ENCODE measurements around the gene RAB40AL. TPM values are rescaled to one million over a fixed set of nuclear protein-coding genes. Genes with fewer than 3 reads are reported as not detected.

Gene RAB40AL
- total RNA-seq, 4 donors from 2014 or later: 0.64 to 4.1 TPM; not detected in 2

DNA sequence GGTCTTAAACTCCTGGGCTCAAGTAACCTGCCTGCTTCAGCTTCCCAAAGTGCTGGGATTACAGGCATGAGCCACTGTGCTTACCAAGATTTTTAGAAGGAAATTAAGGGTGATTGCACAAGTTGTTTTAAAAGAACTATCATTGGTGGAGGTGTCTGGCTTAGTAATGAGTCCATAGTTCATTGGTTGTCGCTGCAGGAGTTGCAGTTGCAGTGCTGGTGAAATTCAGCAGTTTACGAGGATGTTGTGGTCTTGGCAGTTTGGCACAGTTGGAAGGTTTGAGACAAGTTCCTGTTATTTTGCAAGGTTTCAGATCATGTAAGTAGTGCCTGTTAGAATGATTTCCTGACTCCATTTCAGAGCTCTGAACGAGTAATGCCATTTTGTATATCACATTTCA lies 48.1 kb downstream of the RAB40AL start:
- TF ChIP-seq POLR2AphosphoS5 (IDR thresholded peaks at IDR 0.05): no peak
- TF ChIP-seq POLR2A (IDR thresholded peaks at IDR 0.05): no peak
- TF ChIP-seq EP300 (IDR thresholded peaks at IDR 0.05): no peak
- TF ChIP-seq, protein P1, sequence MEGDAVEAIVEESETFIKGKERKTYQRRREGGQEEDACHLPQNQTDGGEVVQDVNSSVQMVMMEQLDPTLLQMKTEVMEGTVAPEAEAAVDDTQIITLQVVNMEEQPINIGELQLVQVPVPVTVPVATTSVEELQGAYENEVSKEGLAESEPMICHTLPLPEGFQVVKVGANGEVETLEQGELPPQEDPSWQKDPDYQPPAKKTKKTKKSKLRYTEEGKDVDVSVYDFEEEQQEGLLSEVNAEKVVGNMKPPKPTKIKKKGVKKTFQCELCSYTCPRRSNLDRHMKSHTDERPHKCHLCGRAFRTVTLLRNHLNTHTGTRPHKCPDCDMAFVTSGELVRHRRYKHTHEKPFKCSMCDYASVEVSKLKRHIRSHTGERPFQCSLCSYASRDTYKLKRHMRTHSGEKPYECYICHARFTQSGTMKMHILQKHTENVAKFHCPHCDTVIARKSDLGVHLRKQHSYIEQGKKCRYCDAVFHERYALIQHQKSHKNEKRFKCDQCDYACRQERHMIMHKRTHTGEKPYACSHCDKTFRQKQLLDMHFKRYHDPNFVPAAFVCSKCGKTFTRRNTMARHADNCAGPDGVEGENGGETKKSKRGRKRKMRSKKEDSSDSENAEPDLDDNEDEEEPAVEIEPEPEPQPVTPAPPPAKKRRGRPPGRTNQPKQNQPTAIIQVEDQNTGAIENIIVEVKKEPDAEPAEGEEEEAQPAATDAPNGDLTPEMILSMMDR (IDR thresholded peaks at IDR 0.05): no peak
- Histone ChIP-seq H3K36me3 (no peaks in the 10 kb centered on the region), H3K4me3 (no peak overlapping the region), H3K4me1 (no peaks in the 10 kb centered on the region), H3K27ac (no peak overlapping the region), H3K27me3 (no peaks in the 10 kb centered on the region), H3K9me3 (no peaks in the 10 kb centered on the region)
- 58% methylated on average over 3 of the region's 3 CpGs for WGBS
- DNase-seq (ENCODE audit: low spot score in 2 of 2): no peak

Other genes starting within 250 kb of the RAB40AL start
- gene GPRASP2, start 224.8 kb upstream of the RAB40AL start, total RNA-seq: 1 to 10 TPM; 5.3 to 8.4 (median 7.4) TPM
- 1 to 10 TPM; 2.9 to 5.1 (median 3.5) TPM for gene GPRASP3, start 216.5 kb upstream of the RAB40AL start, total RNA-seq
- gene BEX1, start 126.9 kb downstream of the RAB40AL start, total RNA-seq: 1 to 10 TPM in 2 of 4 donors, not detected in 2; 2.0 to 2.1 TPM
- 1 to 10 TPM in 1 of 4 donors, under 1 TPM in 1, not detected in 2; 0.93 to 4.8 TPM for gene NXF3, start 155.9 kb downstream of the RAB40AL start, total RNA-seq